Femur (tissue), 1 donor: Measurements from ENCODE around the gene GGCT.
"Not testable (repeated sequence)": the region's sequence is repeated elsewhere in the genome, so short reads cannot be mapped to it uniquely, and the experiment has no call there.

Source experiments
- DNase-seq: peaks from one replicate; pipeline ENCODE4 v3.0.0-alpha.2; 2017

Gene GGCT

GRCh38 chr7:30514776-30515175 is 10.1 kb upstream of the GGCT start:
- no peak for DNase-seq

GRCh38 chr7:30514177-30514576 is 9.5 kb upstream of the GGCT start:
- no peak for DNase-seq

GRCh38 chr7:30513762-30514161 is 9.1 kb upstream of the GGCT start:
- no peak for DNase-seq

GRCh38 chr7:30511973-30512662 is 7.5 kb upstream of the GGCT start:
- no peak for DNase-seq

- DNase-seq, result no peak
Observed at GRCh38 chr7:30511494-30511893, 6.9 kb upstream of the GGCT start.

GRCh38 chr7:30510124-30511075 is 5.8 kb upstream of the GGCT start:
- peak; percentile 36 for DNase-seq

GRCh38 chr7:30509171-30509857 is 4.7 kb upstream of the GGCT start:
- not testable (repeated sequence) for DNase-seq

- DNase-seq, result not testable (repeated sequence)
Observed at GRCh38 chr7:30507346-30507900, 2.8 kb upstream of the GGCT start.

- no peak for DNase-seq
Observed at GRCh38 chr7:30505174-30505697, 607 bp upstream of the GGCT start.

- DNase-seq, result no peak
Observed at GRCh38 chr7:30503274-30504212, 1.1 kb downstream of the GGCT start.

- no peak for DNase-seq
Observed at GRCh38 chr7:30502470-30503251, 2.0 kb downstream of the GGCT start.

GRCh38 chr7:30501264-30501663 is 3.4 kb downstream of the GGCT start:
- no peak for DNase-seq

- DNase-seq, result no peak
Observed at GRCh38 chr7:30493228-30493627, 11.4 kb downstream of the GGCT start.

- no peak for DNase-seq
Observed at GRCh38 chr7:30491417-30491816, 13.2 kb downstream of the GGCT start.

- no peak for DNase-seq
Observed at GRCh38 chr7:30487371-30487770, 17.3 kb downstream of the GGCT start.

GRCh38 chr7:30485667-30486066 is 19.0 kb downstream of the GGCT start:
- no peak for DNase-seq

GRCh38 chr7:30481416-30481815 is 23.2 kb downstream of the GGCT start:
- not testable (repeated sequence) for DNase-seq

GRCh38 chr7:30479202-30480120 is 25.2 kb downstream of the GGCT start:
- no peak for DNase-seq

- DNase-seq, result peak; percentile 86
Observed at GRCh38 chr7:30478349-30479201, 26.1 kb downstream of the GGCT start, which contains the start of gene NOD1. Gene NOD1 (minus strand): TSS chr7:30478784. CDS start chr7:30456921, 21,863 bp downstream.
